Measurements from ENCODE around the gene HOOK1.
"Not testable (repeated sequence)": the region's sequence is repeated elsewhere in the genome, so short reads cannot be mapped to it uniquely, and the experiment has no call there.

The HOOK1 gene

DNA sequence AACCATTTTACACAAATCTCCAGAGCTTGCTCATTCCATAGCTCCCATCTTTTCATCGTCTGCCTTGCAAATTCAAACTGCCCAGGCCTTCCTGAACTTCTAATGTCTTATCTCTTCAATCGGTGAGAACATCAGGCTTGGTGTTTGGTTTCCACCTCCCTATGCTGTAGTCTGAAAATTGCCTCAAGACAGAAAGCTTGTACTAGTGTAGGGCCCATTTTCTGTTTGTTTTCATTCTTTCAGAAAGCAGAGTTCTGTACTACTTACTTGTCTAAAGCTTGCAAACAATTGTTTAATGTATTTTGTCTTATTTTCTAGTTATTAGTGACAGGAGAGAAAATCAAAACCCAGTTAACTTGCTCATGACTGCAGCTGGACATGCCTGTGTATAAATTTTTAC is 16.8 kb downstream of the HOOK1 start:
- H3K36me3 ChIP-seq (ENCODE audit: control insufficient read depth, low read length), result no peaks in the 10 kb centered on the region
- H3K9me3 ChIP-seq (ENCODE audit: control insufficient read depth, insufficient read depth, low read length), result no peaks in the 10 kb centered on the region
- H3K9me2 ChIP-seq (replicated peaks; ENCODE audit: control insufficient read depth, low read length), result no peaks in the 10 kb centered on the region
- no peak overlapping the region for H3K4me3 ChIP-seq (ENCODE audit: low read length)
- H3K27me3 ChIP-seq (ENCODE audit: control insufficient read depth, low read length), result no peaks in the 10 kb centered on the region
- no peaks in the 10 kb centered on the region for H3F3A ChIP-seq (ENCODE audit: control insufficient read depth, insufficient read depth)
- TF ChIP-seq, protein P1, sequence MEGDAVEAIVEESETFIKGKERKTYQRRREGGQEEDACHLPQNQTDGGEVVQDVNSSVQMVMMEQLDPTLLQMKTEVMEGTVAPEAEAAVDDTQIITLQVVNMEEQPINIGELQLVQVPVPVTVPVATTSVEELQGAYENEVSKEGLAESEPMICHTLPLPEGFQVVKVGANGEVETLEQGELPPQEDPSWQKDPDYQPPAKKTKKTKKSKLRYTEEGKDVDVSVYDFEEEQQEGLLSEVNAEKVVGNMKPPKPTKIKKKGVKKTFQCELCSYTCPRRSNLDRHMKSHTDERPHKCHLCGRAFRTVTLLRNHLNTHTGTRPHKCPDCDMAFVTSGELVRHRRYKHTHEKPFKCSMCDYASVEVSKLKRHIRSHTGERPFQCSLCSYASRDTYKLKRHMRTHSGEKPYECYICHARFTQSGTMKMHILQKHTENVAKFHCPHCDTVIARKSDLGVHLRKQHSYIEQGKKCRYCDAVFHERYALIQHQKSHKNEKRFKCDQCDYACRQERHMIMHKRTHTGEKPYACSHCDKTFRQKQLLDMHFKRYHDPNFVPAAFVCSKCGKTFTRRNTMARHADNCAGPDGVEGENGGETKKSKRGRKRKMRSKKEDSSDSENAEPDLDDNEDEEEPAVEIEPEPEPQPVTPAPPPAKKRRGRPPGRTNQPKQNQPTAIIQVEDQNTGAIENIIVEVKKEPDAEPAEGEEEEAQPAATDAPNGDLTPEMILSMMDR (IDR thresholded peaks at IDR 0.05; ENCODE audit: low read depth, low read length, poor library complexity, severe bottlenecking), result no peak
- no peak for TF ChIP-seq EZH2phosphoT487 (IDR thresholded peaks at IDR 0.05; ENCODE audit: borderline replicate concordance, low read length)
- no peaks in the 10 kb centered on the region for H4K20me1 ChIP-seq (ENCODE audit: control insufficient read depth, insufficient read depth, low read depth, low read length)
- no peaks in the 10 kb centered on the region for H3K4me1 ChIP-seq (ENCODE audit: control insufficient read depth, low read length)
- H3K27ac ChIP-seq (ENCODE audit: low read depth, low read length), result no peak overlapping the region
- no peaks in the 10 kb centered on the region for H3K79me2 ChIP-seq (ENCODE audit: control insufficient read depth, low read length)
- H3K4me2 ChIP-seq (ENCODE audit: low read length), result no peak overlapping the region

DNA sequence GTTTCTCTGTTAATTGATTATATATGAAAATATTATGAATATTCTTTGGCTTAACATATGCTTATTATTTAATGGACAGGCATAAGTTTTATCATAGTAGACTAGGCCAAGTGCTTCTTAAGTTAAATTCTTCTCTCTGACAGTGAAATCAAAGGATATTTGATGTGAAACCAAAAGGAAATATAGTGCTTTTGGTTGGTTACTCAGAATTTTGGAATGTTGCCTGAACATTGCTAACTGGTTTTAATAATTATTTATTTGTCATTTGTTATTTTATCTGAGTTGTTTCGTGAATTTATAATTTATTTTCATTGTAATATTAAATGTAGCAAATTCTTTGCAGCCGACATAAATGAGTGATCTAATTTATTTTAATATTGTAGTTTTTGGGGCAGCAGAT is 18.3 kb downstream of the HOOK1 start:
- no peaks in the 10 kb centered on the region for H4K20me1 ChIP-seq (ENCODE audit: control insufficient read depth, insufficient read depth, low read depth, low read length)
- TF ChIP-seq EZH2phosphoT487 (IDR thresholded peaks at IDR 0.05; ENCODE audit: borderline replicate concordance, low read length), result no peak
- TF ChIP-seq, protein P1 (IDR thresholded peaks at IDR 0.05; ENCODE audit: low read depth, low read length, poor library complexity, severe bottlenecking), result no peak
- H3K4me1 ChIP-seq (ENCODE audit: control insufficient read depth, low read length), result no peaks in the 10 kb centered on the region
- no peak overlapping the region for H3K4me3 ChIP-seq (ENCODE audit: low read length)
- H3K9me2 ChIP-seq (replicated peaks; ENCODE audit: control insufficient read depth, low read length), result no peaks in the 10 kb centered on the region
- H3K27ac ChIP-seq (ENCODE audit: low read depth, low read length), result no peak overlapping the region
- no peaks in the 10 kb centered on the region for H3F3A ChIP-seq (ENCODE audit: control insufficient read depth, insufficient read depth)
- H3K36me3 ChIP-seq (ENCODE audit: control insufficient read depth, low read length), result no peaks in the 10 kb centered on the region
- H3K9me3 ChIP-seq (ENCODE audit: control insufficient read depth, insufficient read depth, low read length), result no peaks in the 10 kb centered on the region
- no peak overlapping the region for H3K4me2 ChIP-seq (ENCODE audit: low read length)
- H3K27me3 ChIP-seq (ENCODE audit: control insufficient read depth, low read length), result no peaks in the 10 kb centered on the region
- no peaks in the 10 kb centered on the region for H3K79me2 ChIP-seq (ENCODE audit: control insufficient read depth, low read length)

DNA sequence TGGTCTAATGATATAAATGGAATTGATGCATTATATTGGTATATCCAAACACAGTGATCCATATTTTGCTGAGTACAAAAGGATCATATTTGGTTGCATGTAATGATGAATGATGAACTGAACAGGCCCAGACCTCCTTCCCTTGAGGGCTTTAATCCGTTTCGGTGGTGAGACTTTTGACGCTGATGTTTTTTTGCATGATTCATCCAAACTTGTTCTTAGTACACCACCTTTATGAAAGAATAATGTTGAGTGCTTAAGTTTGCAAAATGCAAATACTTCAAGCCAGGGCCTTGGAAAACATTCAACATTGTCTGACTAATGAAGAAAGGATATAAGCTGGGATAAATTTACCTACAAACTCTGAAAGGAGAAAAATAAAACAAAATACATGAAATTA is 19.2 kb downstream of the HOOK1 start:
- no peaks in the 10 kb centered on the region for H3K9me2 ChIP-seq (replicated peaks; ENCODE audit: control insufficient read depth, low read length)
- TF ChIP-seq EZH2phosphoT487 (IDR thresholded peaks at IDR 0.05; ENCODE audit: borderline replicate concordance, low read length), result no peak
- TF ChIP-seq, protein P1 (IDR thresholded peaks at IDR 0.05; ENCODE audit: low read depth, low read length, poor library complexity, severe bottlenecking), result no peak
- H4K20me1 ChIP-seq (ENCODE audit: control insufficient read depth, insufficient read depth, low read depth, low read length), result no peaks in the 10 kb centered on the region
- no peak overlapping the region for H3K4me3 ChIP-seq (ENCODE audit: low read length)
- no peaks in the 10 kb centered on the region for H3F3A ChIP-seq (ENCODE audit: control insufficient read depth, insufficient read depth)
- H3K9me3 ChIP-seq (ENCODE audit: control insufficient read depth, insufficient read depth, low read length), result no peaks in the 10 kb centered on the region
- no peaks in the 10 kb centered on the region for H3K79me2 ChIP-seq (ENCODE audit: control insufficient read depth, low read length)
- no peak overlapping the region for H3K4me2 ChIP-seq (ENCODE audit: low read length)
- H3K4me1 ChIP-seq (ENCODE audit: control insufficient read depth, low read length), result no peaks in the 10 kb centered on the region
- H3K27me3 ChIP-seq (ENCODE audit: control insufficient read depth, low read length), result no peaks in the 10 kb centered on the region
- no peak overlapping the region for H3K27ac ChIP-seq (ENCODE audit: low read depth, low read length)
- H3K36me3 ChIP-seq (ENCODE audit: control insufficient read depth, low read length), result no peaks in the 10 kb centered on the region

DNA sequence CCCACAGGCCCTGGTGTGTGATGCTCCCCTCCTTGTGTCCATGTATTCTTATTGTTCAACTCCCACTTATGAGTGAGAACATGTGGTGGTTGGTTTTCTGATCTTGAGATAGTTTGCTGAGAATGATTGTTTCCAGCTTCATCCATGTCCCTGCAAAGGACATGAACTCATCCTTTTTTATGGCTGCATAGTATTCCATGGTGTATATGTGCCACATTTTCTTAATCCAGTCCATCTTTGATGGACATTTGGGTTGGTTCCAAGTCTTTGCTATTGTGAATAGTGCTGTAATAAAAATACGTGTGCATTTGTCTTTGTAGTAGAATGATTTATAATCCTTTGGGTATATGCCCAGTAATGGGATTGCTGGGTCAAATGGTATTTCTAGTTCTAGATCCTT is 23.1 kb downstream of the HOOK1 start:
- not testable (repeated sequence) for H3K36me3 ChIP-seq (ENCODE audit: control insufficient read depth, low read length); H3K79me2 ChIP-seq (ENCODE audit: control insufficient read depth, low read length); H3K4me3 ChIP-seq (ENCODE audit: low read length); H3K9me3 ChIP-seq (ENCODE audit: control insufficient read depth, insufficient read depth, low read length); H3K9me2 ChIP-seq (replicated peaks; ENCODE audit: control insufficient read depth, low read length); H3K4me2 ChIP-seq (ENCODE audit: low read length); H3K4me1 ChIP-seq (ENCODE audit: control insufficient read depth, low read length); H4K20me1 ChIP-seq (ENCODE audit: control insufficient read depth, insufficient read depth, low read depth, low read length); H3K27ac ChIP-seq (ENCODE audit: low read depth, low read length); H3K27me3 ChIP-seq (ENCODE audit: control insufficient read depth, low read length); H3F3A ChIP-seq (ENCODE audit: control insufficient read depth, insufficient read depth)
